ENCODE measurements around the gene SRSF8. TPM values are rescaled to one million over a fixed set of nuclear protein-coding genes. Genes with fewer than 3 reads are reported as not detected.
"Not testable (repeated sequence)": the region's sequence is repeated elsewhere in the genome, so short reads cannot be mapped to it uniquely, and the experiment has no call there.

The SRSF8 gene
- 64.2 and 69.5 TPM in 2 replicates for total RNA-seq
- total RNA-seq (2013): 34.0 TPM
- 37.6 and 44.4 TPM in 2 replicates for polyA plus RNA-seq
- polyA minus RNA-seq: 16.2 and 21.7 TPM in 2 replicates

GRCh38 chr11:95066716-95067038 lies at the start of gene SRSF8:
Gene SRSF8, plus strand, starts transcription at chr11:95066919. Its CDS starts 308 bp downstream, at chr11:95067227.
- peaks cover 0 to 5% of the 10 kb centered on the region in 2 experiments for H3K36me3 ChIP-seq (replicated peaks in 1 of 2; ENCODE audit: control extremely low read depth in 1 of 2, control insufficient read depth in 1 of 2, extremely low read depth in 1 of 2, insufficient read depth in 2 of 2, low read length in 1 of 2)
- ChIA-PET CTCF (interaction anchor here (0.7 to 9.3 kb wide), 20 partner anchors 9 to 1276 kb away, joined by 3 to 135 read pairs (median 6); partner anchors contain the start of genes CEP57, CWC15, ENDOD1 and FAM76B), POLR2A (interaction anchor here (0.8 to 5.2 kb wide), 6 partner anchors 23 to 724 kb away, joined by 5 to 46 read pairs (median 12); partner anchors contain the start of genes CEP57, CWC15, ENDOD1 and FAM76B)
- peak within 1 kb of the TSS; percentile 68 for H3K4me2 ChIP-seq (replicated peaks; ENCODE audit: low read depth, low read length, poor library complexity, severe bottlenecking)
- TF ChIP-seq EZH2 (IDR thresholded peaks at IDR 0.05; ENCODE audit: borderline replicate concordance, insufficient read depth, low read depth, low read length, poor library complexity, severe bottlenecking): no peak
- TF ChIP-seq CTCF (IDR thresholded peaks at IDR 0.05): no peak
- peak within 1 kb of the TSS; percentile 78 for H2AFZ ChIP-seq (ENCODE audit: insufficient read depth, low read depth, low read length, poor library complexity, severe bottlenecking)
- peaks cover 7% of the 10 kb centered on the region for H4K20me1 ChIP-seq (ENCODE audit: control insufficient read depth, insufficient read depth, low read length, poor library complexity, severe bottlenecking)
- H3K9ac ChIP-seq (ENCODE audit: low read length): peak within 1 kb of the TSS; percentile 78
- no peaks in the 10 kb centered on the region for H3K27me3 ChIP-seq (replicated peaks in 1 of 4; ENCODE audit: control extremely low read depth in 1 of 4, control insufficient read depth in 3 of 4, insufficient read depth in 4 of 4, low read length in 3 of 4)
- WGBS (ENCODE audit: insufficient coverage): 0% methylated on average over 2 of the region's 4 CpGs
- Mint-ChIP-seq H3K4me3 (peak within 1 kb of the TSS; percentile 100), H3K4me1 (peaks cover 25% of the 10 kb centered on the region), H3K27ac (peak within 1 kb of the TSS; percentile 100), H3K27me3 (no peaks in the 10 kb centered on the region), H3K9me3 (ENCODE audit: insufficient read depth) (no peaks in the 10 kb centered on the region)
- peaks cover 14 to 22% of the 10 kb centered on the region in 2 donors for H3K4me1 ChIP-seq (ENCODE audit: control insufficient read depth in 2 of 2, insufficient read depth in 2 of 2, low read length in 2 of 2)
- intact Hi-C loops (cut with micrococcal nuclease): loop anchor here (1.0 to 5.0 kb wide), 4 partner anchors 23 to 1869 kb away; partner anchors contain the start of genes ENDOD1, JRKL and SLC36A4
- no peaks in the 10 kb centered on the region for H3K9me3 ChIP-seq (ENCODE audit: control extremely low read depth in 1 of 3, control insufficient read depth in 2 of 3, insufficient read depth in 1 of 3, low read length in 2 of 3)
- peak within 1 kb of the TSS; percentile 78 to 87 for H3K27ac ChIP-seq (ENCODE audit: low read length in 2 of 2)
- peaks cover 34% of the 10 kb centered on the region for H3K79me2 ChIP-seq (ENCODE audit: control insufficient read depth, insufficient read depth, low read length)
- H3K4me3 ChIP-seq (ENCODE audit: control extremely low read depth in 1 of 5, extremely low read depth in 1 of 5, insufficient read depth in 1 of 5, low read depth in 2 of 5, low read length in 4 of 5): peak within 1 kb of the TSS; percentile 70 to 95 (median 93)
- ATAC-seq (ENCODE audit: low read depth) (peak; percentile 12), DNase-seq (no peak)

DNA sequence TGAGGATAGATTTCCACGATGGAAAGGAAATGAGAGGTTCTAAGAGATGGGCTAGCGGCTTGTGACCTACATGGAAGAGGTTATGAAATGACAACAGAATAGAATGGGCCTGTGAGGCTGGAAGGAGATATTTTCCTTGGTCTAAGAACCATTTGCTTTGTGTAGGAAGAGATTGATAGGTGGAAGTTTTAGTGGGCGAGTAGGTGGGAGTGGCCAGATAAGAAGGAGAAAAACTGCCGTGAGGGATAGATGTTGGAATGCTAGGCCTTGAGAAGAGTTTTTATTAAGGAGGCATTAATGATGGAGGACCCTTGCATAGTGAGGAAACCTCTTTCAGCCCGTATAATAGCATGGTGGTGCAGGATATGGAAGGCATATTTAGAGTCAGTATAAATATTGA lies 45.3 kb upstream of the SRSF8 start:
- DNase-seq, POLR2A ChIA-PET: not testable (repeated sequence)

More for the DNA sequence above, 45.3 kb upstream of the SRSF8 start:
- CTCF ChIA-PET; H3K4me3 Mint-ChIP-seq; H3K27me3 ChIP-seq (replicated peaks in 1 of 4; ENCODE audit: control extremely low read depth in 1 of 4, control insufficient read depth in 3 of 4, insufficient read depth in 4 of 4, low read length in 3 of 4); ATAC-seq (ENCODE audit: low read depth); H3K27ac ChIP-seq (ENCODE audit: low read length in 2 of 2); H3K79me2 ChIP-seq (ENCODE audit: control insufficient read depth, insufficient read depth, low read length); intact Hi-C loops (cut with micrococcal nuclease); H3K4me1 ChIP-seq (ENCODE audit: control insufficient read depth in 2 of 2, insufficient read depth in 2 of 2, low read length in 2 of 2); H3K27ac Mint-ChIP-seq; H3K4me1 Mint-ChIP-seq; H4K20me1 ChIP-seq (ENCODE audit: control insufficient read depth, insufficient read depth, low read length, poor library complexity, severe bottlenecking); H3K9me3 Mint-ChIP-seq (ENCODE audit: insufficient read depth); H2AFZ ChIP-seq (ENCODE audit: insufficient read depth, low read depth, low read length, poor library complexity, severe bottlenecking); H3K36me3 ChIP-seq (replicated peaks in 1 of 2; ENCODE audit: control extremely low read depth in 1 of 2, control insufficient read depth in 1 of 2, extremely low read depth in 1 of 2, insufficient read depth in 2 of 2, low read length in 1 of 2); H3K27me3 Mint-ChIP-seq; H3K9me3 ChIP-seq (ENCODE audit: control extremely low read depth in 1 of 3, control insufficient read depth in 2 of 3, insufficient read depth in 1 of 3, low read length in 2 of 3); H3K4me2 ChIP-seq (replicated peaks; ENCODE audit: low read depth, low read length, poor library complexity, severe bottlenecking); H3K4me3 ChIP-seq (ENCODE audit: control extremely low read depth in 1 of 5, extremely low read depth in 1 of 5, insufficient read depth in 1 of 5, low read depth in 2 of 5, low read length in 4 of 5); H3K9ac ChIP-seq (ENCODE audit: low read length): not testable (repeated sequence)
- WGBS (ENCODE audit: insufficient coverage): 95% methylated on average over 5 of the region's 5 CpGs

Measured in B cell (primary cell).